ENCODE results near the gene RNF125. TPM values are rescaled to one million over a fixed set of nuclear protein-coding genes. Genes with fewer than 3 reads are reported as not detected.
"Not testable (repeated sequence)": the region's sequence is repeated elsewhere in the genome, so short reads cannot be mapped to it uniquely, and the experiment has no call there.

Gene RNF125
- total and polyA plus RNA-seq, 12 donors: 0.92 to 7.7 (median 2.8) TPM

- no peak for DNase-seq
- H3K27me3 ChIP-seq: no peaks in the 10 kb centered on the region
- TF ChIP-seq CTCF (IDR thresholded peaks at IDR 0.05): no peak
- no peak overlapping the region for H3K4me3 ChIP-seq
- intact Hi-C loops (cut with DNase I): no loop called here
- H3K36me3 ChIP-seq: no peaks in the 10 kb centered on the region
- H3K27ac ChIP-seq: no peak overlapping the region
- WGBS, 2 donors: 97 to 98% methylated on average over 3 of the region's 3 CpGs
- H3K4me1 ChIP-seq: no peaks in the 10 kb centered on the region
- no peak for ATAC-seq
- peaks cover 0 to 6% (median 0%) of the 10 kb centered on the region in 11 donors for H3K9me3 ChIP-seq
Observed at GRCh38 chr18:32011193-32011592, 7.4 kb upstream of the RNF125 start.

- TF ChIP-seq CTCF (IDR thresholded peaks at IDR 0.05): peak in 1 of 9 donors; percentile 14
- WGBS, 2 donors: 2% methylated on average over 31 of the region's 31 CpGs
- Histone ChIP-seq H3K27ac (peak overlapping the region; percentile 67 to 89 (median 82)), H3K36me3 (peaks cover 0 to under 1% (median 0%) of the 10 kb centered on the region in 9 donors), H3K9me3 (no peaks in the 10 kb centered on the region), H3K27me3 (peaks cover 0 to 5% (median 0%) of the 10 kb centered on the region in 7 donors), H3K4me3 (peak overlapping the region; percentile 45 to 86 (median 68)), H3K4me1 (peaks cover 0 to 44% (median 16%) of the 10 kb centered on the region in 9 donors)
- ATAC-seq (peak; percentile 32 to 65 (median 56)), DNase-seq (peak; percentile 11 to 53)
- intact Hi-C loops (cut with DNase I): loop anchor here in 3 of 10 donors (2.0 to 5.0 kb wide), 4 partner anchors 37 to 73 kb away; partner anchors contain the start of gene RNF138 (in 1 of the 3)
Observed at GRCh38 chr18:32019251-32019948, 775 bp downstream of the RNF125 start.

- Histone ChIP-seq H3K27ac (peak overlapping the region in 7 of 10 donors; percentile 67 to 89 (median 83)), H3K4me1 (peaks cover 0 to 44% (median 16%) of the 10 kb centered on the region in 9 donors), H3K4me3 (peak overlapping the region in 9 of 10 donors; percentile 56 to 86 (median 69))
- WGBS, 2 donors: 47 to 54% methylated on average over 14 of the region's 14 CpGs
- peak in 1 of 8 donors; percentile 13 for ATAC-seq
- DNase-seq, H3K9me3 ChIP-seq, H3K27me3 ChIP-seq, H3K36me3 ChIP-seq: not testable (repeated sequence)
- intact Hi-C loops (cut with DNase I): loop anchor here in 5 of 10 donors (2.0 to 10.0 kb wide), 5 partner anchors 37 to 72 kb away; partner anchors contain the start of gene RNF138 (in 1 of the 5)
Observed at GRCh38 chr18:32019949-32020625, 1.5 kb downstream of the RNF125 start.

- 60 to 69% methylated on average over 2 of the region's 2 CpGs for WGBS, 2 donors
- intact Hi-C loops (cut with DNase I): loop anchor here in 2 of 10 donors (5.0 to 10.0 kb wide), 2 partner anchors 40 to 63 kb away; no protein-coding TSS in a partner anchor
- H3K4me1 ChIP-seq: peaks cover 0 to 58% (median 26%) of the 10 kb centered on the region in 9 donors
- H3K27ac ChIP-seq: peak overlapping the region in 1 of 10 donors; percentile 6
- no peaks in the 10 kb centered on the region for H3K9me3 ChIP-seq
- peak overlapping the region in 1 of 10 donors; percentile 83 for H3K4me3 ChIP-seq
- no peak for ATAC-seq
- H3K36me3 ChIP-seq: peaks cover 0 to 5% (median 0%) of the 10 kb centered on the region in 9 donors
- no peak for DNase-seq
- peaks cover 0 to 5% (median 0%) of the 10 kb centered on the region in 7 donors for H3K27me3 ChIP-seq
- TF ChIP-seq CTCF (IDR thresholded peaks at IDR 0.05): no peak
Observed at GRCh38 chr18:32021756-32022564, 3.3 kb downstream of the RNF125 start.

Measured in heart right ventricle (tissue), 16 donors.